GM18508 (cell line): ENCODE results near the gene DHX29.

Experiments used
- ATAC-seq: cut with Tn5 transposase; IDR thresholded peaks from one replicate; pipeline ENCODE4 v1.9.1; 2021; ENCODE audit warnings: moderate number of reproducible peaks; ENCODE audit not compliant: insufficient read depth, unreplicated experiment

DHX29 gene

DNA sequence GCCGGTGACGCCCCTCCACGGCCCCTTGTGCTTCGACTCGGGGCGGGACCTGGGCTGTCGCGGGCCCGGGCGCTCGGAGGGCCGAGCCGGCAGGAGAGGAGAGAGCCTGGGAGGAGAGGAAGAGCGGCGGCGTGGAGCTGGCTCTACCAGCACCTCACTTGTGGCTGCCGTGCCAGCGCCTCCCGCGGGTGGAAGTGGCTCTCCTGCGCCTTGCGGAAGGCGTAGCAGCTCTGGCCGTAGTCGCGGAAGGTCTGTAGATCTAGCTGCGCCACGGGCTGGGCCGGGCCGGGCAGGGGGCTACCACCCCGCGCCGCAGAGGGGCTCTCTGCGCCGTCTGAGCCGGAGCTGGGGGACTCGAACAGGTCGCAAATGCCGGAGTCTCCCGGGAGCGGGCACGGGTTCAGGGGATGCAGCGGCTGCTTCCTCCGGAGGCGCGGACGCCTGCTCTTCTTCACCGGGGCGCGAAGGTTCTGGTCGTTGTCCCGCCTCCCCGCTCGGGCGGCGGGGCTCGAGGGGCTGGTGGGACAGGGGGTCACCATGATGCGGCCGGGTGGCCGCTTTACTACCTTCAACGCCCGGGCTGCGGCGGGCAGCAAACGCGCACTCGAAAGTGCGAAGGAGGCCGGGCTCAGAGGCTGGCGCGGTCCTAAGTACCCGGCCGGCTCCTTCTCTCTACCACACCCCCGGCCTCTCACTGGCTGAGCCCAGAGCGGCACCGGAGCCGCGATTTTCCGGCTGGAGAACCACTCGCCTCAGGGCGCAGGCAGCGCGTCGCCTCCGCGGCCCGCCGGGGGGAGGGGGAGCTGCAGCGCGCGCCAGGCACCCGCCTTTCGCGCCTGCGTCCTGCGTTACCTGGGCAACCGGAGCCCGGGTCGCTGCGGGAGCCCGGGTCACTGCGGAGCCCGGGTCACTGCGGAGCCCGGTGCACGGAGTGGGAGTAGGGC is 74.2 kb downstream of the DHX29 start, which contains the start of gene CCNO:
TSS of gene CCNO (minus strand) at position 624 of the 944 bp plus-strand sequence. CDS start at position 539, 85 bp downstream.
- ATAC-seq: no peak

DNA sequence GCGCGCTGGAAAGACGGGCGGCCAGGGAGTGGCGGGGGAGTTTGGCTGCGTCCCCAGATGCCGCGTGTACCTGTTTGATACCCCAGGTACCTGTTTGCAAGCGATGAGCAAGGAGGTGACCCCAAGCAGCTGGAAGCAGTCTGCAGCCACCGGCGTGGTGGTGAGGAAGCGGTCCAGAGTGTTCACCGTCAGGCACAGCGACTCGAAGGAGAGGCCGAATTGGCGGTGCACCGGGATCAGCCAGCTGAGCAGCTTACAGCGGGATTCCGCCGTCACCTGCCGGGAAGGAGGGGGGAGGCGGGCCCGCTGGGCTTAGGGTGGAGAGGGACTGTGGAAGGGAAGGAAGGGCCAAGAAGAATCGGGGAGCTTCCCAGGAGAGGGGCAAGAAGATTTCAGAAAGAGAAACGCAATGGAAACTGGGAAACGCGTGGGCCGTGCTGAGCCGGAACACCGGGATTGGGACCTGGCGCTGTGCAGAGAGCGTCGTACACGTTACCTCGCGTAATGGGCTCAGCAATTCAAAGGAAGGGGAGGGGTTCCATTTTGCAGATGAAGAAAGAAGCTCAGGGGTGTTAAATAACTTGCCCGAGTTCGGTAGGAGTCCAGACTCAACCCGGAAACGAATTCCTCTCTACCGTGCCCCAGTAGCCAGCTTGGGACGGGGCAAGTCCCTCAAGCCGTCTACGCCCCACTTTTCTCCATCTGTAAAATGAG is 75.1 kb downstream of the DHX29 start:
- ATAC-seq: no peak

DNA sequence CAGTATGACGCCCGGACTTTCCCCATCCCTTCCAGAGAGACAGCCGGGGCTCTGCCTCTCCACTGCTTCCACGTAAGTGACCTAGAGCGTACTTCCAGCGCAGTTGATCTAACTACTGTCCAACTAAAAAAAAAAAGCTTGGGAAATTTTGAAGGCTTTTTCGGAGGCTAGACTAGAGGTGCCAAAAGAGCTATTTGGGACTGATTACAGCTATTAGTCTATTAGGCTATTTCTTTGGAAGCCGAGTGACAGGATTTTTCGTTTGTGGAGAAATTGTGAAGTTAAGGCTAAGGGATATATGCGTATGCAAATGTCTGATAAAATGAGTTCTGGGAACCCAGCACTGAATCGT is 75.6 kb downstream of the DHX29 start:
- ATAC-seq: no peak

DNA sequence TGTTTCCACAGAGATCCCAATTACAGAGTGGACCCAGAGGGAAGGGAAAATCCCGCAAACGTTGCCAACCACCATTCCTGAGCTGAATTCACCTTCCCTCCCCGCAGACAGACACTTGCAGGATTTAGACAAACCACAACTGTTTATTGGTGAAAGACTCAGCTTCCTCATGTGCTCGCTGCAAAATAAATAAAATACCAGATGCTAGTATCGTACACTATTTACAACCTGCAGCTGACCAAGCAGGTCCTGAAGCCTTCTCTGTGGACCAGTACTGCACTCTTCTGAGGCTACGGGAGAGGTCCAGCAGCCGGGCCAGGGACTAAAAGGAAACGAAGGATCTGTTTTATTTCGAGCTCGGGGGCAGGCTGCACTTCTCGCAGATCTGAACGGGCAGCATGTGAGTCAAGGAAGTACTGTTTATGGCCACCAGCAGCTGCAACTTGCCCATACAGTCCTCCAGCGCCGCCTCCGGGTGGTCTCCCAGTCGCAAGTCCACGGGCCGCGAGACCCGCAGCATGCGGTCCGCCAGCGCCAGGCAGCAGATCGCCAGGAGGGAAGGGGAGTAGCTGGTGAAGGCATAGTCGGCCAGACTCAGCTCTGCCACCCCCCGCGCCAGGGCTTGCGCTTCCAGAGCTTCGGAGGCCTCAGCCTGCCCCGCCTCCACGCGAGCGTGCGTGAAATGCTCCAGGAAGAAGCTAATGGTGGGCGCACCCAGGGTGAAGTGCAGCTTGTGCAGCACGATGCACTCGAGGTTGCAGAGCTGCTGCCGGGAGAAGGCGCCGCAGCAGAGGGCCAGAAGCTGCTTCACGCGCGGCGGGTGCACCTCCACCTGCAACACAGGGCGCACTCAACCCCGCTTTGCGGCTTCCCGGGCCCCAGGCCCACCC is 76.2 kb downstream of the DHX29 start:
- ATAC-seq: no peak

DNA sequence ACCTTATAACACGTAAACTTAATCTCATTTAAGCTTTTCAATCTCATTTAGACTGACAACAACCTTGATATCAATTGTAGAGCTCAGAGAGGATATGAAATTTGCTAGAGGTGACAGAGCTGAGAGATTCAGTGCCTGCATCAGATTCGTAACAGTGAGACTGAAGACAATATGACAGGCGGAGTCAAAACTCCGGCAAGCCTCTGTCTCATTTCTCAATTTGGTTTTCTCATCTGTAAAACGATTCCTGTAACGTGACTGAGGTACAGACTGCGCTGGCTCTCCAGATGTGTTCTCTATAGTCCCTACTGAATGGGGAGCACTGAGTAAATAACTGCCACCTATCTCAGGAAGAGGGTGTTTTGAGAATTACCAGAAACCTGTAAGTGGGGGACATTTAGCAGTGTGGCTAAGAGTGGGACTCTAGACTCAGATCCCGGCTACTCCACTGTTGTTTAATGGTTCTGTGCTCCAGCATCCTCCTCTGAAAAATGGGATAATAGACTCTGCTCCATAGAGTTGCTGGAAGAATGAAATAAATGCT is 77.3 kb downstream of the DHX29 start:
- ATAC-seq: no peak

DNA sequence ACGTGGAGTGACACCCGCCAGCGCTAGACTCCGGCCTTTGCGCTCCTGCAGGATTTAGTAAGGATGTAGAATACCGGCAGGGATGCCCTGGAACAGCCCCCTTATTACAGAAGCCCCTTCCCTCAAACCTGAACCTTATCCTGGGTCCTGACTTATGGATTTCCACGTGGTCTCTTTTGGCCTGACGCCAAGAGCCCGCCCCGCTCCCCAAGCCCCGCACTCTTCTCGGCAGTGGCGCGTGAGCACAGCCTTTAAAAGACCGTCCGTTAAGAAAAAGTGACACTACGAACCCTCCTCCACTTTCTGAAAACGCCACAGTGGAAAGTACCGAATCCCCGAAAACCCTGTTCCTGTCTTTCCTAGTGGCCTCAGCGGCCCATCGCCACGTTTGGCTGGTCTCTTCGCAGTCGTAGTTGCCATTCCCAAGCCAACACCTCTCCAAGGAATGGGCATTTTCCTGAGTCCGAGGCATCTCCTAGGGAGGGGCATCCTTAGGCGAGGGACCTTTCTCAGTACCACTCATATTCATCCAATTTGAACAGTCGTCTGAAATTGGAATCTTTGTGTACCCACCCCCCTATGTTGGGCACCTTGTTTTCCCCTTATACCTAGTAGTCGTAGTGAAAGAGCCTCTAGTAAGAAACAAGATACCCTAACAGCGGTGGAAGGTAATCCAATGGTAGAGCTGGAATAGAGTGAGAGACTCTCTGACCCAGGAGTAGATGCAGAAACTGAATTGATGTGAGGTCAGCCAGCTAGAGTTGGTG is 79.6 kb downstream of the DHX29 start:
- ATAC-seq: no peak

DNA sequence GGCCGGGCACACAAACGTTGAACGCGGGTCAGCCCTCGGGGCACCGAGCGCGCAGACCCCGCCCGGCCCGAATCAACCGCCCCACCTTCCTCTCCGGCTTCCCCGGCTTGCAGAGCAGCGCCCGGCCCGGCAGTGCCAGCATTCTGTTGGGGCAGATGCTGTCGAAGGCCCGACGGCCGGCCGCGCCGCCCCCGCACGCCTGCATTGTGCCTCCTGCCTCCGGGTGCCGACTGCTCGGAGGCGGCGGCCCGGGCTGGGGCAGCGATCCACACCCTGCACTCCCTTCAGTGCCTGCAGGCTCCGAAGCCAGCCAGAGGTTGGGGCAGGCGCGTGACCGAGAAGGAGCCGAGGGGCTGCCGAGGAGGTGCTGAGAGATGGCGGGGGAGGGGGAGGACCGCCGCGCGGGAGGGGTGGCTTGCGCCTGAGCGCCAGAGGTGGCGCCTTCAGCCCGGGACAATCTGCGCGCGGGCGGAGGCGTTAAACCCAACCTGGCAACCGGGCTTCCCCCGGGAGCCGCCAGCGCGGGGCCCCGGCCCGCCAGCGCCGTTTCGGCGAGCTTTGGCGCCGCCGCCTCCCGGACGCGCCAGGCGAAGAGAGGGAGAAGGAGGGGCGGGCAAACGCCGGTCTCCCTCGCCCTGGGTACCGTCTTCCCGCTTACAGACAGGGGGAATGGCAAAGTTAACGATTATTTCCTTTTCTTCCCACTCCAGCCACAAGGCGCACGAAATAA is 80.4 kb downstream of the DHX29 start, which contains the start of gene MCIDAS:
TSS of gene MCIDAS (minus strand) at position 382 of the 730 bp plus-strand sequence. CDS start at position 205, 177 bp downstream.
- ATAC-seq: no peak

DNA sequence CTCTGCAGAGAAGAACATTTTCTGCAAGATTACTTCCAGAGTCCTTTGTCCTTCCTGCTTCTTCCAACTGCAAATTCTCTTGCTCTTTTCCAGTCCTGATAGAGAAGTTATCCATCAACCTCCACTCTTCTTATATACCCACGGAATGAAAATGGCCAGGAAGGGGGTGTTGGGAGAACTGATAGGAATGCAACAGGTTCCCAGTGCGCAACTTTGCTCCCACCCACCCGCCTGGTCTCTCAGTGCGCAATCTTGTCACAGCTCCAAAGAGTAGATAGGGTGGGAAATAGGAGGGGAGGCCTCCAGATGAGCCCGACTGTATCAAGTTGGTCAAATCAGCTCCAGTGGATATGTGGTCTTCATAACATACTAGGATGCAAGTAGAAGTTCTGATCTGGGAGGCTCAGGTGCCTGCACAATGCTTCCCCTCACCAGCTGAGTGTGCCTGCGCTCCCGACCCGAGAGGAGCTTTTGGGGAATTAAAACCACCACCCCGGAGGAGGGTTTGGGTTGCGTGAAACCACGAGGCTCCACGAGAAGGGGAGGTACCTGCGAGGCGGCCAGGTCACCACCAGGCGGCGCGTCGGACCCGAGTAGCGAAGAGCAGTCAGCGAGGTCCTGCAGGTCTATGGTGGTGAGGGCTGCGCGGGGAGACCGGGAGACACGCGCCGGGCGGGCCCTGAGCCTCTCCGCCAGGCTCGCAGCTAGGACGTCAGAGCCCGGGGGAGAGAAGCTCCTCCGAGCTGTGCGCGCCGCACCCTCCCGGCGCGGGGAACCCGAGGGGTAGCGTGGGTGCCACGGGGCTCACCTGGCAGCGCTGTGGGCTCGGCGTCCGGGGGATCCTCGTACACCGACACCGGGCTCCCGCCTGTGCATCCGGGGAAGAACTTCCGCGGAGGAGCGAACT is 81.2 kb downstream of the DHX29 start:
- no peak for ATAC-seq

DNA sequence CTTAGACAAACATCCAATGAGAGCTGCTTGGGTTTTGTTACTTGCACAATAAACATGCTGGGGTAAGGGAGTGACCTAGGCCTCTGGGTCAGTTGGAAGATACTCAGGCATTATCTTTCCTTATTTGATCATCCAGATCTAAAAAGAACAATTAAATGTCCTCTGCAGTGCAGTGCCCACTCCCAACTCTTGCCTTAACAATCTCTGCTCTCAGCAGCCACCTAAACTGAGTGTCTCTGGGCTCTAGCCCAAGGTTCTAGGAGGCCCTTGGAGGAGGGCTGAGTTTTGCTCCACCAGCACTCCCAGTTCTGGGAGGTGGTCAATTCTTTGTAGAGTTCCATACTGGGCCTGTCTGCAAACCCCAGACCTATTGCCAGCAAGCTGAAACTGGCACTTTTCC is 82.1 kb downstream of the DHX29 start:
- ATAC-seq: no peak

DNA sequence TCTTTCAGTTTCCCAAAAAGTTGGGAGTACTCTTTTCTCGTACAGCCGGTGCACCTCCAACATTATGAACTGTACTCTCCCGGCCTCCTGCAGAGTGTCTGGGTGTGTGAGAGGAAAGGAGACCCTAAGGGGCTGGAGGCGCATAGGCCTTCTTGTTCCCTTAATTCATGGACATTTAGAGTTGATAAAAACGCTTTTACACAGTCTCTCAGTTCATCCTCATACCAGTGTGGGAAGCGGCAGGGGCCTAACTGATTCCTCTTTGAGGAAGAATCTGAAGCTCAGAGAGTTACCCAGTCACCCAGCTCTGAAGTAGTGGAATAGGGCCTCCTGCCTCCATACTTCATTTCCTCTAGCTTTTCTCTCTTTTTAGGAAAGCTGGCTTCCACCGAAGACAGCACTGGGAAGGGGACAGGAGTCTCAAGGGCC is 83.7 kb downstream of the DHX29 start:
- ATAC-seq: no peak

DNA sequence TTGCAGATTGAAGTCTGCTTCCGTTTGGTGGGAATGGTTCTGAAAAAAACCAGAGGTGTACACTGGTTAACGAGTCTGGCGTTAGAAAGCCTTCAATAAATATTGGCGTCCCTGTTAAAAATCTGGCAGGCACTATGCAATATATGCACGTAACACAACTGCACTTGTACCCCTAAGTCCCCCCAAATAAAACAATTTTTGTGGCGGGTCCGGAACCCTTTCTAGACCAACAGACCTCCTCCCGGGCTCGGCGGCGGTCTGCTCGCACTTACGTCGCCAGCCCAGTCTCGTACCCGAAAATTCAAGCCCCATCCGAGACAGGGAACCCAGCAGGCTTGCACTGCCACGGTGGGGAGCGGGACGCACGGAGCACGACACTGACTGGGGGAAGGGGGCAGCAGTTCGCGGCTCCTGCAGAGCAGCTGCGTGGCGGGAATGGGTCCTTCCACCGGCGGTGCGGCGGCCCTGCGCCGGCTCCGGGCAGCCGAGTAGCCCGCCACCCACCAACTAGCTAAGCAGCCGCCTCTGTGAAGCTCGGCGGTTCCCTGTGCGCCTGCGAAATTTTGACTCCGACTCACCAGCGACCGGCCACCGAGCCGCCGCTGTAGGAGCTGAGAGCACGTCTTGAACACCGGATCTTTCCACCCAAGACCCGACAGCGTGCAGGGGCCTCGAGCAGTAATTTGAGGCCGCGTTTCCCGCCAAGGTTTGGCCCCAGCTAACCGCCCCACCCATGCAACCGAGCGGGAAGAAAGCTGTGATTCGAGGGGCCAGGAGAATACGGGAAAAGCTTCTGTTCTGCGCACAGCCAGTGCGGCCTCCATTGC is 84.3 kb downstream of the DHX29 start:
- no peak for ATAC-seq

DNA sequence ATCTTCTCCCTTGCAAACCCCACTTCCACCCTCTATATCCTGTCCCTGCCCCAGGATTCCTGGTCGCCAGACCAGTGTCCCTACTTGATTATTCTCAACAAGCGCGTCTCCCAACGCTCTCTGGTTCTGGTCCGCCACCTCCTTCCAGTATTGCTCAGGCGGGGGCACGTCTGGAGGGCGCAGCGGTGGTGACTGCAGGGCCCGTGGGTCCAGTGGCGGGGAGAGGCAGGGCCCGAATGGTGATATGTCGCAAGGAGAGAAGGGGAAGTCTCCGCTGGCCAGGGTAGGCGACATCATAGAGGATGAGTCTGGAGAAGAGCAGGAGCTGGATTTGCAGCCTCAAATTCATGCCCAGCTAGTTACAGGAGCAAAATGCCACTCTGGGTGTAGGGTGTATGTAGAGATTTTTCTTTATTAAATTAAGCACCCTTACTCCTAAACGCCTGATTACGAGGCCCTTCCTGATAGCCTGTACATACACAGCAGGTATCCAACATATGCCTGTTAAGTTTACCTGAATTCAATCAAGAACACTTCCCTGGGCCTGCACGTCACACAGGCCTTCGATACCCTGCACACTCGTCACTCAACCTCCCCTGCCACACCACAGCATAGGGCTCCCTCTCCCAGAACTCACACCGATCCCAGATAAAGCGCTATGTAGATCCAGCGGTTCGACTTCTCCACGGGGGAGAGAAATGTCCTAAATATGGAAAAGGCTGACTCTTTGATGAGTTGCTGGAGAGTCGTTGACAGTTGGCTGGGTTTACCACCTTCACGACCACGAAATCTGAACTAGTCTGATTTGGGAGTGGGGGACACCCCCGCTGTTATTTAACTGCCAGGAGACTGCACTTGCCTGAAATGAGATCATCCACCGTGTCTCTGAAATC is 85.2 kb downstream of the DHX29 start:
- ATAC-seq: no peak

DNA sequence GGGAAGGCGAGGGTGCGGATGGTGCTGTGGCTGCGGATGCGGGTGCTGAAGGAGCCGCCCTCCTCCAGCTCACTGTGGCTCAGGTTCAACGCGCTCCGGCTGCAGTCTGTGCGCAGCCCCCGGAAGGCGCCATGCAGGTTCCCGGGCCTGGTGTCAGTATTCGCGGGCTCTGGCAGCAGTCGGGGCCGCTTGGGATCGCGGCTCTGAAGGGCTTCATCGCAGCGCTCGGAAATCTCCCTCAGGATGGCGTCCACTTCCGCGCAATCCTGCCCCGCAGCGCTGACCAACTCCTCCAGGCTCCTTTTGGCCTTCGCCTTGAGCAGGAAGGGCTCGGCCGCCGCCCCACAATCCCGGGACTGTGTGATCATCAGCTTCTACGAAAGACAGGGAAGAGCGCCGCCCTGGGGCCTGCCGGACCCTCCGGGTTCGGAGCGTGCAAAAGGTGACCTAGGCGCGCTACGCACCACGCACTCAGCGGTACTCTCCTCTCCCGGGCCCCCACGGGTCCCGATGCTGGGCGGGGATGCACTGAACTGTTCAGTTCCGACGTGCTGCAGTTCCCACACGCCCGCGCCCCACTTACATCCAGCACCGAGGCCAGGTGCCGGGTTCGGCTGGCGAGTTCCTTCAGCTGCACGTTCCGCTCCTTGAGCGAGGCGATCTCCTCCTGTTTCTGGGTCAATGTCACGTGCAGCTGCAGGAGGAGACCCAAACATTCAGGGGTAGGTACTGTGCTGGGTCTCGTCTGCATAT is 86.9 kb downstream of the DHX29 start:
- no peak for ATAC-seq

DNA sequence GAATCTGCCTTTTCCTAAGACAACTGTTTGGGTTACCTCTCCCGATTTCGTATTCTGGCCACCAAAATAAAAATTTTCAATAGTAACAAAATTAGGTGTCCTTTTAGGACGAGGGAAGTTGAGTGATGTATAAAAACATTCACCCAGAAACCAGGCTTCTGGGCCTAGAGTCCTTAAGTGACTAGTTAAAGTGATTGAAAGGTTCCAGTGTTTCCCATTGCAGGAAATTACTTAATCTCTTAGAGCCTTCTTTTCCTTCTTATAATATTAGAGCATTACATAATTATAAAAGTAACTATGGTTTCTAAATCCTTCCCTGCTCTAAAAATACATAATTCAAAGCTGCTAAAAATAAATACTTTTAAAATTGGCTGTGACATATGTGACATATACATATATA is 87.7 kb downstream of the DHX29 start:
- no peak for ATAC-seq

DNA sequence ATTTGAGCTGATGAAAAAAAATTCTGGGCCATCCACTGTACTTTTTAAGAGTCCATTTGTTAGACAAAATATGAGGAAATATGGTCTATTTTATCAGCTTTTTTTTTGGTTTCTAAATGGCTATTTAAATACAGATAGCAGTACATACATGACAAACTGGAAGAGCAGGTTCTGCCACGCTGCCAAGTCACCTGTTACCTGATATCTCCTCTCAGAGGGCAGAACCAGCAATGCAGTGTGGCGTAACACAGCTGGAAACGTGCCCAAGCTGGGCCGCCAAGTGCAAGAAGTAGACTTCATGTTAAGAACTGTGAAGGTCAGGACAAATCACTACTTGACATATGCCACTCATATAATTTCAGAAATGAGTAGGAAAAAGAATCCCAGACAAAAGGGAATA is 88.5 kb downstream of the DHX29 start:
- no peak for ATAC-seq
